IgD-negative memory B cell (primary cell): ENCODE measurements around the gene PTTG1IP. TPM values are rescaled to one million over a fixed set of nuclear protein-coding genes. Genes with fewer than 3 reads are reported as not detected.

ENCODE experiments used
- H3K27ac Mint-ChIP-seq, 3 donors: one replicate each; pipeline ENCODE4 v1.8.0; 2020 to 2022; ENCODE audit warnings: mild to moderate bottlenecking in 3 of 3, mixed read lengths in 3 of 3, moderate library complexity in 1 of 3
- H3K27me3 Mint-ChIP-seq: one replicate; pipeline ENCODE4 v1.8.0; 2021; ENCODE audit warnings: mixed read lengths
- H3K36me3 Mint-ChIP-seq: one replicate; pipeline ENCODE4 v1.8.0; 2020; ENCODE audit warnings: mild to moderate bottlenecking, mixed read lengths
- H3K4me1 Mint-ChIP-seq, 3 donors: one replicate each; pipeline ENCODE4 v1.8.0; 2020 to 2022; ENCODE audit warnings: mixed read lengths in 3 of 3, mild to moderate bottlenecking in 1 of 3
- H3K4me3 Mint-ChIP-seq, 4 donors: one replicate each; pipeline ENCODE4 v1.8.0; 2020 to 2022; ENCODE audit warnings: mild to moderate bottlenecking in 4 of 4, mixed read lengths in 4 of 4, moderate library complexity in 3 of 4
- H3K9me3 Mint-ChIP-seq, 3 donors: one replicate each; pipeline ENCODE4 v1.8.0; 2020 to 2021; ENCODE audit warnings: mixed read lengths in 3 of 3, mild to moderate bottlenecking in 1 of 3
- polyA plus RNA-seq: library from polyadenylated mRNA; unstranded; fragments of 300-500 nt; fragmentation: Illumina TruSeq; gene quantifications from one replicate; pipeline ENCODE4 v1.2.3, GENCODE V29; 2021

PTTG1IP gene
- polyA plus RNA-seq, 1 donor from 2014 or later = 44.7 TPM

- H3K4me3 Mint-ChIP-seq = peak overlapping the region; percentile 14 to 80 (median 54)
- H3K9me3 Mint-ChIP-seq = no peaks in the 10 kb centered on the region
- H3K27ac Mint-ChIP-seq = no peak overlapping the region
- peaks cover 18% of the 10 kb centered on the region for H3K27me3 Mint-ChIP-seq
- peaks cover 6 to 7% (median 6%) of the 10 kb centered on the region in 3 donors for H3K4me1 Mint-ChIP-seq
- H3K36me3 Mint-ChIP-seq = no peaks in the 10 kb centered on the region
These were observed 27.9 kb downstream of the PTTG1IP start for GRCh38 chr21:44845418-44846223.

DNA sequence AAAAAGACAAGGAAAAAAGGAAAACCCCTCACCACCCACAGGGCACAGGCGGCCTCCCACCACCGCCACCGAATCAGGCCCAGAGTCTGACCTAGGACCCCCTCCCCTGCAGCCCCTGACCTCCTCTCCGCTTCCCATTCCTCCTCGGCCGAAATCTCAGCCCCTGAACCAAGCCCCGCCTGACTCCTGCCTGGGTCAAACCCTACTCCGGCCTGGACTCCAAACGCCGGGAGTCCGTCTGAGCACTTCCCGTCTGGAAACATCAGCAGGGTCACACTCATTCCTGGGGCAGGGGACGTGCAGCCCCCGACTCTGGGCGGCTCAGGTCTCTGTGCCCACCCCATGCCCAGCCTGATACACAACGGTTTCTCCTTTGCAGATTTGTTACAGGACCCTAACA is 29.2 kb downstream of the PTTG1IP start:
- Mint-ChIP-seq H3K36me3 (no peaks in the 10 kb centered on the region), H3K27me3 (peaks cover 18% of the 10 kb centered on the region), H3K4me1 (peaks cover 6 to 7% (median 6%) of the 10 kb centered on the region in 3 donors), H3K27ac (no peak overlapping the region), H3K9me3 (no peaks in the 10 kb centered on the region), H3K4me3 (no peak overlapping the region)

DNA sequence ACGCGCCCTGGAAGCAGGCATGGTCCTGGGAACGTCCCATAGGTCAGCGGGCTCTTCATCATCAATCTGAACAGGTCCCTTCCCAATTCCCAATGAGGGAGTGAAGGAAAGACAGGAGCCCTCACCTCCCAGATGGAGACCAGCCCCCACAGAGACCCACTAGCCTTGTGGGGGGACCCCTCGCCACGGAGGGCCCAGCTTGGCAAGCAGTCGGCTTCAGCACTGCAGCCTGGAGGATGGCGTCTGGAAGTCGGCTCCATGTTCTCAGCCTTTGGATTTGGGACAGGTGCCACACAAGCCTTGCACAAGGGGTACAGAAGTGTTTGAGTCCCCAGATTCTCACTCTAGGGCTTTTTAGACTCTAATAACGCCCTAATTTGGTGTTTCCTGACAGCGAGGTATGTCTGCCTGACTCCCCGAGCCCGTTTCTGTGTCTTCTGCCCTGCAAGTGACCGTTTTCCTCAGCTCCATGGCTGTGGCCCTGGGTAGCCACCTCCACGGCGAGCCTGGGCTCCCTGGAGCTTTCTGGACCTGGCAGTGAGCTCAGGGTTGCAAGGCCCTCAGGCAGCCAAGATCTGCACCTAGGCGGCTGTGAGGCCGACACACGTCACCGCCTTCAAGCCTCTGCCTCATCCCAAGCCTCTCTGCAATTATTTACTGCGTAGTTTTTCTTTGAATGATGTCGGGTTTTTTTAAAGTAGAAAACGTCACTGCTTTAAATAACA is 30.6 kb downstream of the PTTG1IP start:
- Mint-ChIP-seq H3K27ac (no peak overlapping the region), H3K27me3 (peaks cover 18% of the 10 kb centered on the region), H3K9me3 (no peaks in the 10 kb centered on the region), H3K36me3 (no peaks in the 10 kb centered on the region), H3K4me3 (no peak overlapping the region), H3K4me1 (peaks cover 6 to 7% (median 6%) of the 10 kb centered on the region in 3 donors)

DNA sequence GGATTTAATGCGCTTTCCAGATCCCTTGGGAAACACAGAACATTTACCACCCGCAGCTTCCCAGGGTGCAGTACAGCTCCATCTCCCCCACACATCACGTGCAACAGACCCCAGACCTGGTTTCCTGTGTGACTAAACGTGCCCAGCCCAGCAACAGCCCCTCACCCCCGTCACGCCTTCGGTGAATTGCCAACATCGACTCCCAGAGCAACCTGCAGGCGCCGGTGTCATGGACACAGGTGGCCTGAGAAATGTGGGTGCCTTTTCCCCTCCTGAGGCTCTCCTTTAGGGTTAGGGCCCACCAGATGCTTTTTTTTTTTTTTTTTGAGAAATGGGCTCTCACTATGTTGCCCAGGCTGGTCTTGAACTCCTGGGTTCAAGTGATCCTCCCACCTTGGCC is 31.4 kb downstream of the PTTG1IP start:
- Mint-ChIP-seq H3K27me3 (peaks cover 18% of the 10 kb centered on the region), H3K27ac (no peak overlapping the region), H3K4me3 (peak overlapping the region in 1 of 4 donors; percentile 23), H3K4me1 (peaks cover 6 to 7% (median 6%) of the 10 kb centered on the region in 3 donors), H3K36me3 (no peaks in the 10 kb centered on the region), H3K9me3 (no peaks in the 10 kb centered on the region)

DNA sequence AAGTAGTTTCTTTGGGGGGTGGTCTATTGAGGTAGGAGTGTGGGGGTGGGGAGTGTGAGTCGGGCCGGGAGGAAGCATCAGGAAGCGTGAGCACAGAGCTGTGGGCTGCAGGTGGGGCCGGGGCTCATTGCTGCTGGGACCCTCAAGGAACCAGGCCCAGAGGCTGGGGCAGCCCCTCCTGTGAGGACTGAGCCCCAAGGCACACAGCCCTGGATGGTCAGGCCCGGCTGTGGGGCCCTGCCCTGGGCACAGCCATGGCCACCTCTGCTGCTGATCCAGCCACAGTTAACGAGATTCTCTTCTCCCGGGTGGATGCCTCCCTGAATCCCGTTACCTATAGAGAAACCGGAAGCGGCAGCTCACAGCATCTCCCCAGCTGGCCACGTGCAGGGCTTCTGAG is 32.7 kb downstream of the PTTG1IP start:
- Mint-ChIP-seq H3K27ac (no peak overlapping the region), H3K4me1 (no peaks in the 10 kb centered on the region), H3K4me3 (no peak overlapping the region), H3K36me3 (no peaks in the 10 kb centered on the region), H3K9me3 (no peaks in the 10 kb centered on the region), H3K27me3 (peaks cover 14% of the 10 kb centered on the region)

DNA sequence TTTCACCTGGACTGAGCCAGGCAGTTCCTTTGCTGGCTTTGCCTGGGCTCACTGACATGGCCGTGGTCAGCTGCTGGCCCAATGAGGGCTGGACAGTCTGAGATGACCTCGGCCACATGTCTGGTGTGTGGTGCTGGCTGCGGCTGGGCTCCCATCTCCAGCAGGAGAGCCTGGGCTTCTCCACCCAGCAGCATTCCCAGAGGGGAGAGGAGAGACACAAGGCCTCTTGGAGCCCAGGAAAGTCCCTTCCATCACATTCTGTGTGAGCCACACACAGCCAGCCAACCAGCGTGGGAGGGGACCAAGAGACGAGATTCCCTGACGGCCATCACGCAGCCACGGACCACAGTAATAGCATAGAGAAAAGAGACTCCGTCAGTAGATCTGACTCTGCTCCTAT is 34.5 kb downstream of the PTTG1IP start:
- peaks cover 12% of the 10 kb centered on the region for H3K27me3 Mint-ChIP-seq
- no peak overlapping the region for H3K4me3 Mint-ChIP-seq
- H3K27ac Mint-ChIP-seq = no peak overlapping the region

DNA sequence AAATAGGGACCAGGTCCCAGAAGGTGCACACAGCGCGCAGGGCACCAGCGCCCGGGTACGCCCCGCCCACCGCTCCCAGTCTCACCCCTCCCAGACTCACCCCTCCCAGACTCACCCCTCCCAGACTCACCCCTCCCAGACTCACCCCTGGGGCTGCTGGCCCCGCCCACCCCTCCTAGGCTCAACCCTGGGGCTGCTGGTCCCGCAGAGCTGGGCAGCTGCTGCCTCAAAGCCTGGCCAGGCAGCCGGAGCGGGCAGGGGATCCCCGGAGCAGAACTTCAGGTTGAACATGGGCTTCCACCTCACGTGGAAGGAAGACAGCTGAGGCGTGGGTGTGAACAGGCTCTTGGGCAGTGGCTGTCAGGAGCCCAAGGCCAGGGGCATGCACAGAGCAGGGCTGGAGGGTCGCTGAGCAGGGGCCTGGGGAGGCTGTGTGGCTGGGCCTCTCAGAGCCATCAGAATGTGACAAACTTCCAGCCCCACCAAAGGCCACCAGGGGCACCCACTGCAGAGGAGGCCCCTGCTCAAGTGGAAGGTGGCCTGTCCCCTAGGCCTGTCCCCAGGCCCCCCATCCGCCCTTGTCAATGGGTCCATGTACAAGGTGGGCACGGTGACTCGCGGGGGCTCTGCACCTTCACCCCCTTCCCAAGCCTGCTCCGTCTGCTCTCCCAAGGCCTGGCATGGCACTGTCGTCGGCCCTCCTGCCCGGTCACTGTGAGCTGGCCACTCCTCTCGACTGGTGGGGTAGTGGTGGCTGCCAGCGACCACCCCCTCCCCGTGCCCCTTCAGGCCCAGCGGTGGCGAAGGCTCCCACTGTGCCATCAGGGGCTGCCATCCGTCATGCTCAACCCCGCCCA is 35.2 kb downstream of the PTTG1IP start:
- no peak overlapping the region for H3K27ac Mint-ChIP-seq

More for the DNA sequence above, 34.5 kb downstream of the PTTG1IP start:
- no peaks in the 10 kb centered on the region for H3K36me3 Mint-ChIP-seq
- H3K4me1 Mint-ChIP-seq = no peaks in the 10 kb centered on the region
- no peaks in the 10 kb centered on the region for H3K9me3 Mint-ChIP-seq

GRCh38 chr21:44837537-44837936 is 36.0 kb downstream of the PTTG1IP start:
- Mint-ChIP-seq H3K27me3 (peaks cover 8% of the 10 kb centered on the region), H3K4me1 (no peaks in the 10 kb centered on the region), H3K9me3 (no peaks in the 10 kb centered on the region), H3K4me3 (no peak overlapping the region), H3K27ac (no peak overlapping the region), H3K36me3 (no peaks in the 10 kb centered on the region)

More for the DNA sequence above, 35.2 kb downstream of the PTTG1IP start:
- Mint-ChIP-seq H3K4me3 (no peak overlapping the region), H3K9me3 (no peaks in the 10 kb centered on the region), H3K27me3 (peaks cover 12% of the 10 kb centered on the region), H3K4me1 (no peaks in the 10 kb centered on the region), H3K36me3 (no peaks in the 10 kb centered on the region)

DNA sequence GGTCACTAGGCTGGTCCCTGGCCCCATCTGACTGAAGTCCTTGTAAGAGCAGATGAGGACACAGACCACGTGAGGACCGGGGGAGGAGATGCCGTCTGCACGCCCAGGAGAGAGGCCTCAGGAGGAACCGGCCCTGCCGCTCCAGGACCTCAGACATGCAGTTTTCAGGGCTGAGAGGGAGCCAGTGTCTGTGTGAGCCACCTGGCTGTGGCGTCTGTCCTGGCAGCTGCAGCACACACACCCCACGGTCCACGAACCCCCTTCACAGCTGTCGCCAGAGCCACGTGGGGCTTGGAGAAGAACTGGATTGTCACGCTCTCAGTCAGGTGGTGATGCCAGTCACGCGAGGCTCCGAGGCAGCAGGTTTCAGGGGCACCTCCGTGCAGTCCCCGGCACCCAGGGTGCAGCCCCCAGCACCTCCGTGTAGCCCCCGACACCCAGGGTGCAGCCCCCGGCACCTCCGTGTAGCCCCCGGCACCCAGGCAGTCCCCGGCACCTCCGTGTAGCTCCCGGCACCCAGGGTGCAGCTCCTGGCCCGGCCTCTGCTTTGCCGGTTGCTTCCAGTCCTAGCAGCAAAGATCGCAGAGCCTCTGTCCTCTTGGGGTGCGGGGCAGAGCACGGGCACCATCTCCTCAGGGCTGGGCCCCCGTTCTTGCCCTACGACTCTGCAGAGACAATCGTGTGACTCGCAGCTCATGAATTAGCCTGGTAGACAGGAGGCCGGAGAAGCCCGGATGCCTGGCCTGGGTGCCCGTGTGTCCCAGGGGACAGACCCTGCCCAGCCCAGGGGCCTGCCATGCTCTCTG is 36.6 kb downstream of the PTTG1IP start:
- Mint-ChIP-seq H3K27ac (no peak overlapping the region), H3K27me3 (peaks cover 2% of the 10 kb centered on the region), H3K4me3 (no peak overlapping the region), H3K4me1 (no peaks in the 10 kb centered on the region), H3K36me3 (no peaks in the 10 kb centered on the region), H3K9me3 (no peaks in the 10 kb centered on the region)

DNA sequence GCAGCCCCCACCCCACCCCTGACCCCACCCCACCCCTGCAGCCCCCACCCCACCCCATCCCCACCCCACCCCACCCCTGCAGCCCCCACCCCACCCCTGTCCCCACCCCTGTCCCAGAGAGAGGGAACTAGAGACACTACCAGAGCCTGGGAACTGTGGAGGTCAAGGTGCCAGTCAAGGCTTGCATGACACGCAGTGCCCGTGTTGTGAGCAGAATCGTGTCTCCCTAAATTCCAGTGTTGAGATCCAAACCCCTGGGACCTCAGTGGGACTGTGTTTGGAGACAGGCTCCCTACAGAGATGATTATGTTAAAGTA is 37.2 kb downstream of the PTTG1IP start:
- Mint-ChIP-seq H3K4me3 (no peak overlapping the region), H3K9me3 (no peaks in the 10 kb centered on the region), H3K4me1 (peaks cover 4% of the 10 kb centered on the region in 3 donors), H3K27ac (no peak overlapping the region), H3K36me3 (peaks cover 2% of the 10 kb centered on the region), H3K27me3 (peaks cover 2% of the 10 kb centered on the region)

DNA sequence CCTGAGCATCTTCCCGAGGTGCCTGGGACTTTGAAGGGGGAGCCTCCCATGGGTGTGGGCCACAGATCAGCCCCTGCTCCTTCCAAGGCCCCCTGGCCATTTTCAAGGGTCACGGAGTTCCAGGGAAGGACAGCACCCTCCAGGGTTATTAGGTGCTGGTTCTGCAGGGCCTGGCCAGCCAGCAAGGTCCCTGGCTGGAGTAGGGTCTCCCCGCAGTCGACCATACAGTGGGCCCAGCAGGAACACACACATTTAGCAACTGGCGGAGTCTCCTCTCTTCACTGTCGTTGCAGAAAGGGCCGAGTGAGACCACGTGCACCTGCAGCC is 37.9 kb downstream of the PTTG1IP start:
- H3K27ac Mint-ChIP-seq = no peak overlapping the region
- H3K4me3 Mint-ChIP-seq = no peak overlapping the region
- no peaks in the 10 kb centered on the region for H3K9me3 Mint-ChIP-seq
- peaks cover 8 to 9% (median 8%) of the 10 kb centered on the region in 3 donors for H3K4me1 Mint-ChIP-seq
- peaks cover 2% of the 10 kb centered on the region for H3K36me3 Mint-ChIP-seq
- H3K27me3 Mint-ChIP-seq = peaks cover 2% of the 10 kb centered on the region

GRCh38 chr21:44834951-44835646 is 38.4 kb downstream of the PTTG1IP start:
- Mint-ChIP-seq H3K36me3 (peaks cover 2% of the 10 kb centered on the region), H3K4me3 (no peak overlapping the region), H3K9me3 (peaks cover 0 to 2% (median 0%) of the 10 kb centered on the region in 3 donors), H3K27ac (no peak overlapping the region), H3K4me1 (peaks cover 8 to 11% (median 8%) of the 10 kb centered on the region in 3 donors), H3K27me3 (peaks cover 2% of the 10 kb centered on the region)

GRCh38 chr21:44834231-44834950 is 39.1 kb downstream of the PTTG1IP start:
- Mint-ChIP-seq H3K36me3 (peaks cover 2% of the 10 kb centered on the region), H3K27ac (no peak overlapping the region), H3K27me3 (peaks cover 2% of the 10 kb centered on the region), H3K9me3 (peaks cover 0 to 2% (median 0%) of the 10 kb centered on the region in 3 donors), H3K4me1 (peaks cover 8 to 11% (median 8%) of the 10 kb centered on the region in 3 donors), H3K4me3 (no peak overlapping the region)
